ENCODE data around the gene BCL7C. TPM values are rescaled to one million over a fixed set of nuclear protein-coding genes. Genes with fewer than 3 reads are reported as not detected.

BCL7C gene
- total and polyA plus RNA-seq, 9 donors, result 29.2 to 47.6 (median 35.7) TPM

DNA sequence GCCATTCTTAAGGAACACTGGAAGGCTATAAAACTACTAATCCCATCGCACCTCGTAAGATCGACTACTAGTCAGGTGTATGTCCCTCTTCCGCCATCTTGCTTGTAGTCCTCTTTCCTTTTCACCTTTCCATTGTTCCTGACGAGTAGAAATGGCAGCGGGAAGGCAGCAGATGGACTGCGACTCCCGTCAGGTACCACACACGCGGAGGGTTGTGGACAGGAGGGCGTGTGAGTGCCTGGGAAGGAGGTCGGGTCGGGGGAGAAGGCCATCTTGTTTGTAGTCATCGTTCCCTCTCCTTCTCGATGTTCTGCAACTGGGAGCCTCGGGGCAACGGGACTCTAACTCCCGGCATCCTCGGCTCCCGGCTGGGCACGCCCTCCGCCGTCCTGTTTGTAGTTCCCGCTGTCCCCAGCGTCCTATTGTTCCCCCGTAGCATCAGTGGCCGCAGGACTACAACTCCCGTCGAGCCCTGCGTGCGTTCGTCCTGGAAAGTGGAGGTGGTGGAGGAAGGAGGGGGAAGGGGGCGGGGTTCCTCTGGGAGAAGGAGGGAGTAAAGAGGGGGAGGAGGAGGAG is 29.2 kb upstream of the BCL7C start:
- DNase-seq, result peak; percentile 100

DNA sequence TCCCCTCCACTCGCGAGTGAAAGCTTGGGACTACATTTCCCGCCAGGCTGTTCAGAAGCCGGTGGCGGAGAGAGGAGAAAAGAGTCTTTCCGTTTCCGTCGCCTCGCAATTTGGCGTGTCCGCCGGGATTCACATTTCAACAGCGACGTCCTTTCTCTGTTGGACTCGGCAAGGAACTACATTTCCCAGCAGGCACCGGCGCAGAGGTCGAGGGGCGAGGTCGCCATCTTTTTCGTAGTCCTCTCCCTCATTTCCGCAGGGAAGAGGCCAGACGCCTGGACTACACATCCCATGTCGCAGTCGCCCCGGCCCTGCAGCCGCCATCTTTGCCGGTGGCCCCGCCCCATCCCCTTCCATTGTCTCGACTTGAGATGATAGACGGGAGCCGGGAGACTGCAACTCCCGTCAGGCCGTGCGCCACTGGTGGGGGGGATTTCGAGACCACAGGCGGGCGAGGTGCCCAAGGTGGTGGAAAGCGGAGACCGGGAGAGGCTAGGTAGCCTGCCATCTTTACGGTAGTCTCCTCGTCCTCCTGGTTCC is 28.6 kb upstream of the BCL7C start:
- peak; percentile 100 for DNase-seq
- WGBS (ENCODE audit: insufficient coverage), result 0% methylated on average over 29 of the region's 42 CpGs

More for the DNA sequence above, 29.2 kb upstream of the BCL7C start:
- H3K4me1 ChIP-seq (ENCODE audit: control insufficient read depth, insufficient read depth, low read length), result peaks cover 20% of the 10 kb centered on the region
- H3K27ac ChIP-seq (ENCODE audit: low read length), result peak overlapping the region; percentile 100
- peaks cover 22% of the 10 kb centered on the region for H3K36me3 ChIP-seq (ENCODE audit: control insufficient read depth, insufficient read depth, low read length)
- H3K4me3 ChIP-seq (ENCODE audit: low read length), result peak overlapping the region; percentile 95
- under 1% methylated on average over 27 of the region's 33 CpGs for WGBS (ENCODE audit: insufficient coverage)
- no peaks in the 10 kb centered on the region for H3K27me3 ChIP-seq (ENCODE audit: control insufficient read depth, insufficient read depth, low read length)
- no peaks in the 10 kb centered on the region for H3K9me3 ChIP-seq (replicated peaks; ENCODE audit: control insufficient read depth, low read depth, low read length)

DNA sequence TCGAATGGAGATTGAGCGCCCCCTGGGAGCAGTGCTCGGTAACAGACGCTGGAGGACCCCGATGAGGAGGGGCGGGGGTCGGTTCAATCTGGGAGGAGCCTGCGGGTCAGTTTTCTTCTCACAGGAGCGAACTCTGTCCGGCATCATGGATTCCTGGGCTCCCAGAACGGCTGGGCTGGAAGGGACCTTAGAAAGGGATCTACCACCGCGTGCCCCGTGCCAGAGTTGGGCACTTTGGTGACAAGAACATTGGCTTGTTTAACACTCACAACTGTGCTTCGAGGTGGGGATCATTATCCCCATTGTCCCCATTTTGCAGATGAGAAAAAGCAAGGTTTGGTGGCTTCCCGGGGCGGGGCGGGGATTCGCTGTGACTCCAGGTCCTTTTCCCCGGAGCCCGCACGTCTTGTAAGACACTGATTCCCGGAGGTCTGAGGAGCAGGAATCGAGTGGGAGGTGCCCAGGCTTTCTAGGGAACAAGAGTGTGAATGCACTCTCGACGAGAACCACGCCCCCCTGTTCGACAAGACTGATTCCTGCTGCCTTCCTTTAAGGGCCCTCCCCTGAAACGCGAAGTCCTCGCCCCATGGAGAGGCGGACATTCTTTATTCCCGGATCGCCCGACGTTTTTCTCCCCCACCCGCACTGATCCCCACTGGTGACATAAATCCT is 28.0 kb upstream of the BCL7C start:
- 0% methylated on average over 30 of the region's 37 CpGs for WGBS (ENCODE audit: insufficient coverage)

More for the DNA sequence above, 28.6 kb upstream of the BCL7C start:
- Histone ChIP-seq H3K36me3 (ENCODE audit: control insufficient read depth, insufficient read depth, low read length) (peaks cover 16% of the 10 kb centered on the region), H3K4me3 (ENCODE audit: low read length) (peak overlapping the region; percentile 95), H3K9me3 (replicated peaks; ENCODE audit: control insufficient read depth, low read depth, low read length) (no peaks in the 10 kb centered on the region), H3K4me1 (ENCODE audit: control insufficient read depth, insufficient read depth, low read length) (peaks cover 20% of the 10 kb centered on the region), H3K27ac (ENCODE audit: low read length) (peak overlapping the region; percentile 100), H3K27me3 (ENCODE audit: control insufficient read depth, insufficient read depth, low read length) (no peaks in the 10 kb centered on the region)

DNA sequence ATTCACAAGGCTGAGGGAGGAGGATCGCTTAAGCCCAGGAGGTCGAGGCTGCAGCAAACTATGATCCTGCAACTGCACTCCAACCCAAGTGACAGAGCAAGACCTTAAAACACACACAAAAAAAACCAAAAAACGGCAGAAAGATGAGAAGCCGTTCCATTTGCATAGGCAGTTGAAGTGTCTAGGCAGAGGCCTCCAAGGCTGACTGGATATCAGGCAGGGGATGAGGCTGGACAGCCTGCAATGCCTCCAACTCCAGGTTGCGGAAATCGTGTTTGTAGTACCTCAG is 27.5 kb upstream of the BCL7C start:
- WGBS (ENCODE audit: insufficient coverage), result 8% methylated on average over 2 of the region's 6 CpGs
- H3K36me3 ChIP-seq (ENCODE audit: control insufficient read depth, insufficient read depth, low read length), result peaks cover 5% of the 10 kb centered on the region
- H3K27me3 ChIP-seq (ENCODE audit: control insufficient read depth, insufficient read depth, low read length), result no peaks in the 10 kb centered on the region
- H3K4me1 ChIP-seq (ENCODE audit: control insufficient read depth, insufficient read depth, low read length), result peaks cover 20% of the 10 kb centered on the region
- peak overlapping the region; percentile 71 for H3K4me3 ChIP-seq (ENCODE audit: low read length)
- no peak for DNase-seq
- no peak overlapping the region for H3K27ac ChIP-seq (ENCODE audit: low read length)
- H3K9me3 ChIP-seq (replicated peaks; ENCODE audit: control insufficient read depth, low read depth, low read length), result no peaks in the 10 kb centered on the region

More for the DNA sequence above, 28.0 kb upstream of the BCL7C start:
- H3K4me3 ChIP-seq (ENCODE audit: low read length), result peak overlapping the region; percentile 71
- peak overlapping the region; percentile 100 for H3K27ac ChIP-seq (ENCODE audit: low read length)
- no peaks in the 10 kb centered on the region for H3K9me3 ChIP-seq (replicated peaks; ENCODE audit: control insufficient read depth, low read depth, low read length)
- H3K4me1 ChIP-seq (ENCODE audit: control insufficient read depth, insufficient read depth, low read length), result peaks cover 20% of the 10 kb centered on the region
- no peaks in the 10 kb centered on the region for H3K27me3 ChIP-seq (ENCODE audit: control insufficient read depth, insufficient read depth, low read length)
- H3K36me3 ChIP-seq (ENCODE audit: control insufficient read depth, insufficient read depth, low read length), result peaks cover 10% of the 10 kb centered on the region
- DNase-seq, result peak; percentile 98

- no peak for DNase-seq
- Histone ChIP-seq H3K9me3 (replicated peaks; ENCODE audit: control insufficient read depth, low read depth, low read length) (no peaks in the 10 kb centered on the region), H3K4me1 (ENCODE audit: control insufficient read depth, insufficient read depth, low read length) (peaks cover 20% of the 10 kb centered on the region), H3K4me3 (ENCODE audit: low read length) (no peak overlapping the region), H3K36me3 (ENCODE audit: control insufficient read depth, insufficient read depth, low read length) (peaks cover under 1% of the 10 kb centered on the region), H3K27me3 (ENCODE audit: control insufficient read depth, insufficient read depth, low read length) (no peaks in the 10 kb centered on the region), H3K27ac (ENCODE audit: low read length) (no peak overlapping the region)
- no CpG with 5 or more reads among the region's 2 CpGs for WGBS (ENCODE audit: insufficient coverage)
Measured at GRCh38 chr16:30920891-30921290, 27.0 kb upstream of the BCL7C start.

DNA sequence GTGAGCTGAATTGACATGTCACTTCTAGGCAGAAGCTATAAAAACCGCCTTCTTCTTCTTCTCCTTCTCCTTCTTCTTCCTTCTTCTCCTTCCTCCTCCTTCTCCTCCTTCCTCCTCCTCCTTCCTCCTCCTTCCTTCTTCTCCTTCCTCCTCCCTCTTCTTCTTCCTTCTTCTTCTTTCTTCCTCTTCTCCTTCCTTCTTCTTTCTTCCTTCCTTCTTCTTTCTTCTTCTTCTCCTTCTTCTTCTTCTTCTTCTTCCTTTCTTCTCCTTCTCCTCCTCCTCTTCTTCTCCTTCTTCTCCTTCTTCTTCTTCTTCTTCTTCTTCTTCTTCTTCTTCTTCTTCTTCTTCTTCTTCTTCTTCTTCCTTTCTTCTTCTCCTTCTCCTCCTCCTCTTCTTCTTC is 24.7 kb upstream of the BCL7C start:
- H3K4me1 ChIP-seq (ENCODE audit: control insufficient read depth, insufficient read depth, low read length), result peaks cover 9% of the 10 kb centered on the region
- no peak overlapping the region for H3K27ac ChIP-seq (ENCODE audit: low read length)
- no peaks in the 10 kb centered on the region for H3K9me3 ChIP-seq (replicated peaks; ENCODE audit: control insufficient read depth, low read depth, low read length)
- no peaks in the 10 kb centered on the region for H3K27me3 ChIP-seq (ENCODE audit: control insufficient read depth, insufficient read depth, low read length)
- DNase-seq, result no peak
- WGBS (ENCODE audit: insufficient coverage), result 38% methylated on average over 1 of the region's 1 CpG
- no peaks in the 10 kb centered on the region for H3K36me3 ChIP-seq (ENCODE audit: control insufficient read depth, insufficient read depth, low read length)
- H3K4me3 ChIP-seq (ENCODE audit: low read length), result no peak overlapping the region

GRCh38 chr16:30914830-30915229 is 21.0 kb upstream of the BCL7C start:
- DNase-seq, result no peak
- Histone ChIP-seq H3K4me3 (ENCODE audit: low read length) (no peak overlapping the region), H3K9me3 (replicated peaks; ENCODE audit: control insufficient read depth, low read depth, low read length) (no peaks in the 10 kb centered on the region), H3K36me3 (ENCODE audit: control insufficient read depth, insufficient read depth, low read length) (no peaks in the 10 kb centered on the region), H3K27ac (ENCODE audit: low read length) (no peak overlapping the region), H3K4me1 (ENCODE audit: control insufficient read depth, insufficient read depth, low read length) (no peaks in the 10 kb centered on the region), H3K27me3 (ENCODE audit: control insufficient read depth, insufficient read depth, low read length) (no peaks in the 10 kb centered on the region)
- WGBS (ENCODE audit: insufficient coverage), result 87% methylated on average over 3 of the region's 3 CpGs

GRCh38 chr16:30912794-30913412 is 19.0 kb upstream of the BCL7C start:
- H3K36me3 ChIP-seq (ENCODE audit: control insufficient read depth, insufficient read depth, low read length), result no peaks in the 10 kb centered on the region
- 89% methylated on average over 6 of the region's 6 CpGs for WGBS (ENCODE audit: insufficient coverage)
- H3K27me3 ChIP-seq (ENCODE audit: control insufficient read depth, insufficient read depth, low read length), result no peaks in the 10 kb centered on the region
- no peak overlapping the region for H3K4me3 ChIP-seq (ENCODE audit: low read length)
- H3K27ac ChIP-seq (ENCODE audit: low read length), result no peak overlapping the region
- H3K9me3 ChIP-seq (replicated peaks; ENCODE audit: control insufficient read depth, low read depth, low read length), result no peaks in the 10 kb centered on the region
- H3K4me1 ChIP-seq (ENCODE audit: control insufficient read depth, insufficient read depth, low read length), result no peaks in the 10 kb centered on the region
- no peak for DNase-seq

DNA sequence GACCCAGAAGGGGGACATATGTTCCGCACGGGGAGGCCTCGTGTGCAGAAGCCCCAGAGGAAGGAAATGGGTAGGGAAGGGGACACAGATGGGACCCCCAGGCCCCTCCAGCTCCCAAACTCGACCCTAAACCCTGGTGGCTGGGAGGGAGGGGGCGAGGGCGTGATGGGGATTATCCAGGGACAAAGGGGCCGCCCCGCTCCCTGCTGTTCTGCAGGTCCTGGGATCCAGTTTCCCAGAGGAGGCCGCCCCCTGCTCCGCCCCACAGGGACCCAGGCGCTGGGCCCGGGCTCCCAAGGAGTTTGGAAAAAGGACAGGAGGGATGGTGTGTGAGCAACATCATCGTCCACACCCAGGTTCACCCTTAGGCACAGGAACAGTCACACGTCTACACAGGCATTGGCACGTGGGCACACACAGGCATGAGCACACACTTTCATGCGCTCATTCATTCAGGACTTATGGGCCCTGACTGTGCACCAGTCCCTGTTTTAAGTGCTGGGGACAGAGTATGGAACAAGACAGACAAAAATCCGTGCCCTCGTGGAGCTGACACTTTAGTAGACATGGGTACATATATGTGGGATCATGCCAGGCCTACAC is 16.7 kb upstream of the BCL7C start:
- Histone ChIP-seq H3K4me3 (ENCODE audit: low read length) (no peak overlapping the region), H3K4me1 (ENCODE audit: control insufficient read depth, insufficient read depth, low read length) (peaks cover 3% of the 10 kb centered on the region), H3K27ac (ENCODE audit: low read length) (no peak overlapping the region), H3K9me3 (replicated peaks; ENCODE audit: control insufficient read depth, low read depth, low read length) (no peaks in the 10 kb centered on the region), H3K27me3 (ENCODE audit: control insufficient read depth, insufficient read depth, low read length) (no peaks in the 10 kb centered on the region), H3K36me3 (ENCODE audit: control insufficient read depth, insufficient read depth, low read length) (no peaks in the 10 kb centered on the region)
- 74% methylated on average over 5 of the region's 18 CpGs for whole genome bisulfite sequencing (ENCODE audit: insufficient coverage)
- DNase-seq, result no peak

DNA sequence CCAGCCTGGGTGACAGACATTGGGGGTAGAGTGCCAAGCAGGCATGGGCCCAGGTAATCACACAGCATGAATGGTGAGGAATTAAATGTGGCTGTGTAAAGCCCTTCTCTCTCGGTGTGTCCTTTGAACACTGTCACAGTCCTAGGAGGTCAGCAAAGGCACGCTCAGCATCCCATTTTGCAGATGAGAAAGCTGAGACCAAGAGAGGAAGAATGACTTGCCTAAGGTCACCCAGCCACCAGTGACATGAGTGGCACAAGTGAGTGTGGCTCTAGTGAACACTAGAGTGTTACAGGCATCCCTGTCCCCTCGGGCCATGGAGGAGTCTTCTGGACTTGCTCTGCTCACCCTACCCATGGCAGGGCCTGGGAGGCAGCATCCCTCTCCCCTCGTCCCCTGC is 13.2 kb upstream of the BCL7C start:
- WGBS (ENCODE audit: insufficient coverage), result 90% methylated on average over 3 of the region's 4 CpGs
- Histone ChIP-seq H3K4me3 (ENCODE audit: low read length) (no peak overlapping the region), H3K27ac (ENCODE audit: low read length) (no peak overlapping the region), H3K9me3 (replicated peaks; ENCODE audit: control insufficient read depth, low read depth, low read length) (no peaks in the 10 kb centered on the region), H3K4me1 (ENCODE audit: control insufficient read depth, insufficient read depth, low read length) (peaks cover 23% of the 10 kb centered on the region), H3K27me3 (ENCODE audit: control insufficient read depth, insufficient read depth, low read length) (no peaks in the 10 kb centered on the region), H3K36me3 (ENCODE audit: control insufficient read depth, insufficient read depth, low read length) (no peaks in the 10 kb centered on the region)
- no peak for DNase-seq

All from muscle of leg (tissue), 11 donors.